DMS114 treated with DMSO at 0.1 percent for 48 hours (cell line): Measurements from ENCODE around the gene SLC6A3.

Experiments
- DNase-seq: peaks from one replicate; lab custom pipeline; 2025; ENCODE audit not compliant: unreplicated experiment; lab: John Stamatoyannopoulos, UW

SLC6A3 gene

GRCh38 chr5:1445313-1445688 is at the start of gene SLC6A3:
SLC6A3 (minus strand) TSS chr5:1445440; CDS start chr5:1443197, 2,243 bp downstream.
- DNase-seq: no peak

- no peak for DNase-seq
These were observed 48.7 kb upstream of the SLC6A3 start for GRCh38 chr5:1493941-1494340.

DNA sequence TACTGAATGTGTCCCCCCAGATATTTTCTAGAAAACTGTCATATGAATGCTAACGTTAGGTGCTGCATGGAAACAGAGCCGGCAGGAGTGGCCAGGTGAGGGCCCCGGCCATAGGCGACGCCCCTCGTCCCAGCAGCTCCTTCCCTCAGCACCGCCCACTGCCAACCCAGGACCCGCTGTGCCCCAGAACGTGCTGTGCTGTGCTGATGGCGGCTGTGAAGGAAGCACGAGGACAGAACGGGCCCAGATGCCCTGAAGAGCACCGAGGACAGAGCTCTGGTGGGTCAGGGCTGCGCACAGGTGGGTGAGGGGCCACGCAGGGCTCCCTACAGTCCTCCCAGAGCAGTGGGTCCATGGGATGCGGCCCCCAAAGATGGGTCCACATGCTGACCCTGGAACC is 48.2 kb upstream of the SLC6A3 start:
- no peak for DNase-seq

GRCh38 chr5:1492757-1493156 is 47.5 kb upstream of the SLC6A3 start:
- DNase-seq: no peak

- DNase-seq: no peak
These were observed 45.1 kb upstream of the SLC6A3 start for GRCh38 chr5:1490376-1490775.

DNA sequence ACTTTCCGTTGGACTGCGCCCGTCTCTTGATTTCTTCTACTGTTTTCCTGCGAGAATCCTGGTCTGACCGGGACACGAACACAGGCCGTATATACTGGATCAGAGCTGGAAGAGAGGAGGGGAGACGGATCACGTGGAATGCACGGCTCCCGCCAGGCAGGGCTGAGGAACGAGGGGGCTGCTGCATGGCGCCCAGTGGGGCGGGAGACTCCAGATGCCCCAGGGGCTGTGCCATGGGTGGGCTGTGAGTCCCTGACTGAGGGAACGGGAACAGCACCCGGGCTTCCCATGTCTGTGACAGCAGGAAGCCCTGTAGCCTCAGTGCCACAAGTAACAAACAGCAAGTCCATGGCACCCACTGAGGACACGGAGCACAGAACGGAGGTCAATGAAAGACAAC is 44.5 kb upstream of the SLC6A3 start:
- no peak for DNase-seq

DNA sequence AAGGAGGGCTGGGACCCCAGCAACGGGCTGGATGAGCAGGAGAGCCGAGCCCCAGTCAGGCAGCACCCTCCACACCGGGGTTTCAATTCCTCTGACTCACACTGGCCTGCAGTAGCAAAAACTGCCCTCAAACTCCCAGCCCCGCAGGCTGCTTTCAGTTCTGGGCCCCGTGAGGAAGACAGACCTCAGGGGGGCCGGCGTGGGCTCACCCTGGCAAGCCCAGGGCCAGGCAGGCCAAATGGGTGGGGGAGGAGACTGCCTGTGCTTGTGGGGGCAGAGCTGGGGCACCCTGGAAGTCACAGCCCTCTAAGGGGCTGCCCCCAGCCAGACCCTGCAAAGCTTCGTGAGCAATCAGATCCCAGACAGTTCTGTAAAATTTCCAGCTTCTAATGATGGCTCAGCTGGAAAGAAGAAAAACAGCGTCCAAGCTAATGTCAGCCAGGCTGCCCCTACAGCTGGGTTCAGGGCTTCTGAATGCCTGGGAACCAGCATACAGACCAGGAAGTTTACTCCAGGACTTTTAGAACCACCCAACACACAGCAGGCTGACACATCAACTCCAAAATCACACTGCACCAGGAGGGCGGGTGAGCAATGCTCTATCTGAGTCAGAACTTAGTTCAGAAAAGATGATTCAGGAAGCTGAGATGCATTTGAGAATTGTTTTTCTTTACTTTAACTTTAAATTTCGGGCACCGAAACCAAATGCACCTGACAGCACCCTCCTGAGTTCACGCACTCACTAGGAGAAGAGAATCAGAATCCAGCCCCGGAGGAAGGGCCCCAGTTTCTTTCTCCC is 43.8 kb upstream of the SLC6A3 start:
- DNase-seq: no peak

DNA sequence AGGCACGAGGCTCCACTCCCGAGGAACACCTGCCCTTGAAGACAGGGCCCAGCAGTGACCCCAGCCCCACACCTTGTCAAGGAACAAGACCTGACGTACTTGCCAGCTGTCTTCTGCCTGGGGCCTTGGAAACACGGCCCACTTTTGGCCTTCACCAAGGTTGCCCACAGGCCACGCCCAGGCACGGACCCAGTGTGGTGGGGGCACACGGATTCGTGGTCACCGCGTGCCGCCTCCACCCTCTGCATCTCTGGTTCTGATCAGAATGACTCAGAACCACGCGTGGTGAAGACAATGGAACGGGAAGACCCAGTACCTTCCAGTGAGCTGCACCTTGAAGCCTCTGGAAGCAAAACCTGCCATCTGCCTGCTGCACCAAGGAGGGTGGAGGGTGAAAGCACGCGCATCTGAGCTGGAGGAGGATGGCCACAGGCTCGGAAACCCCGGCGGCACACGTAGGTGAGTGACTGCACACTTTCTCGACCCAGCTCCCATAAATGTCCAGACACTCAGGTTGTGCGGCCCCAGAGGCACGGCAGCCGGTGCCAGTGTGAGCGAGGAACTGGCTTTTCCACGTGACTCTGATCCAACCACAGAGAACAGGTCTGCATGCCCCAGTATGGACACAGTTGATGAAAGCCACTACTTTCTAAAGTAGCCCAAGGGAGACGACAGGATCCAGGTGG is 42.0 kb upstream of the SLC6A3 start:
- no peak for DNase-seq

DNA sequence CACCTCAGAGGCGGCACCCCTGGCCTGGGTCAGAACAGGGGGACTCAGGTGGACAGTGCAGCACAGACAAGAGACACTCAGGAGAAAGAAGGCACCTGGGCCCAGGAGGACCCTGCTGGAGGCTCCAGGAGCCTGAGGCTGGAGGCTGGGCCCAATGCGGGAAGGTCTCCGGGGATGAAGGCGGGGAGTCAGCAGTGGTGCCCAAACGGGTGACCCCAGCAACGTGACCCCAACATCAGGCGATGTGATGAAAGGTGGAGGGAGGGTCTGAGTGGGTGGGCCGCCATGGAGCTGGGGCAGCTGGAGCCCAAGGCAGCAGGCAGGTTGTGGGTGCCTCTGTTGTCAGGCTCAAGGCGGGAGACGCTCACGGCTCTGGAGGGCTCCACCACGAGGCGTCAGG is 41.0 kb upstream of the SLC6A3 start:
- DNase-seq: no peak

GRCh38 chr5:1485579-1486118 is 40.4 kb upstream of the SLC6A3 start:
- DNase-seq: no peak

DNA sequence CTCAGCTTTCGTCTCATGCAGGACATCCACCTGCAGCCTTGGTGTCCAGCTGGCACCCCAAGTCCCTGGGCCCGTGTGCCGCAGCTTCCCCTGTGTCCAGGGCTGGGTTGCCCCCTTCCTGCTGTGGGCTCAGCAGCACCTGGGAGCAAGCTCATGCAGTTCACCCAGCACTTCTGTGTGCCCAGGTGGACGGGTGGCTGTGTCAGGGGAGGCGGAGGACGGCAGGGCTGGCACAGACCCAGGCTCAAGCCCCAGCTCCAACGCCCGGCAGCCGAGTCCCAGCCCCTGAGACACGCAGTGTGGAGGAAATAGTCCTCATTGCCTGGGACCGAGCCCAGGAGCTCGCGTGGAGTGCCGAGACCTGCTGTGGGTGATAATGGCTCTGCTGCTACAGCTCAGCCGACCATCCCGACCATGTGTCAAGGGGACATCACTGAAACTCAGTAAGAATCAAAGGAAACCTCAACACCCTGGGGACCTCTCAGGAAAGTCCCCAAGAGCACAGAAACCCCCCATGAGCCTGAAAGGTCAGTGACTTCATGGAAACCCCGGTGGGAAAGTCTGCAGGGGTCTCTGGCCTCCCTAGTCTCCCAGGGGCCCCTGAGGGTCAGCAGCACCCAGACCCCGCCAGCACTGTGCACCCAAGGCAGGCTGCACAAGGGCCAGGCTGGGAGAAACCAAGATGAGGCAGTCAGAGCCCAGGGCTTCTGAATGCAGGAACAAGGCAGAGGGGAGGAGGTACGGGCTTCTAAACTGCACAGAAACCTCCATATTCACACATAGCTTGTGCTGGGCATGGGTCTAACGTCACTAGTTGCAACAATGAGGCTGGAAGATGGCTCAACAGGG is 39.7 kb upstream of the SLC6A3 start:
- no peak for DNase-seq

- DNase-seq: no peak
These were observed 38.9 kb upstream of the SLC6A3 start for GRCh38 chr5:1483856-1484729.

DNA sequence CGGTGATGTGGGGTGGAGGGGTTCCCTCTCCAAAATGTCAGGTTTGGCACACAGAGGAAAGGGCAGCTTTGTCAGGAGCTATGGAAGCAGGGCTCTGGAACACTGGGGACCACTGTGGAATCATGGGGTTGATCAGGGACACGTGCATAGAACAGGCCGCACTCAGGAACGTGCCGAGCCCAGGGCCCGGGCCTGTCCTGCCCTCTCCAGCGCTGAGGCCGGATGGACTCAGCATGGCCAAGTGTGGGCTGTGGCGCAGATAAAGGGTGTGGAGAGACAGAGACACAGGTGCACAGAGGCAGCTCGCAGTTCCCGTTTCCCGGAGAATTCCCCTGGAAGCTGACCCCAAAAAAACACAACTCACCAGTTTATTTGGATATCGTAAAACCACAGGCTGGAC is 37.8 kb upstream of the SLC6A3 start:
- no peak for DNase-seq

GRCh38 chr5:1481959-1482331 is 36.7 kb upstream of the SLC6A3 start:
- DNase-seq: no peak

- no peak for DNase-seq
These were observed 36.2 kb upstream of the SLC6A3 start for GRCh38 chr5:1481266-1481958.

DNA sequence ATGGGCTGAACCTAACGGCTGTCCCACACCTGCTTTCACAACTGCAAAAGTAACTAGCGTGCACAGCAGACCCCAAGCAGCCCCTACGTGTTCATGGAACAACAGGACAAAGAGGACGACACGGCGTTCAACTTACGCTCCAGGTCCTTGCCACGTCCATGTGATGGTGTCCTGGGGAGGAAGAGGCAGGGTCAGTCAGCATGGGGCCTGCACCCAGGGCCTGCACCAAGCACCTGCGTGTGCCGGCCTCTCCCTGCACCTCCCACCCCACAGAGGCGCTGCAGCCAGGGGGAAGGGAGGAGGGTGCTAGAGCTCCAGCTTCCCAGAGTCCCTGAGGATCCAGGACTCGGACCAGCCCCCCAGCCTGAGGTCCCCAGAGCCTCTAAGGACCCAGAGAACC is 35.6 kb upstream of the SLC6A3 start:
- no peak for DNase-seq

DNA sequence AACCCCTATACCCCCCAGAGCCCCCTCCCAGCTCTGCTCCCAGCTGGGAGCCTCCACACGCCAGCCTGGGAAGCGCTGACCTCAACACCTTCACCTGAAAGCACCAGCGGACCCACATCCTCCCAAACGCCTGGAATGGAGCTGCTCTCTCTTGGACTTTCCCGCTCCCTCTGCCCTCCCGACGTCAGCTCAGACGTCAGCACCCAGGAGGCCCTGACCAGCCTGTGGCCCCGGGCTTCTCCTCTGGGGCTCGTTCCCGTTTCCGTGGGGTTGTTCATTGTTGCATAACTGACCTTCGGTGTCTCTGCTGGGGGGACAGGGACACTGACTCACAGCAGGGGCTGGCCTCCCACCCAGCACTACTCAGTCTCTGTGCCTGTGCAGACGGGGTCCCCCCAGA is 35.0 kb upstream of the SLC6A3 start:
- no peak for DNase-seq

DNA sequence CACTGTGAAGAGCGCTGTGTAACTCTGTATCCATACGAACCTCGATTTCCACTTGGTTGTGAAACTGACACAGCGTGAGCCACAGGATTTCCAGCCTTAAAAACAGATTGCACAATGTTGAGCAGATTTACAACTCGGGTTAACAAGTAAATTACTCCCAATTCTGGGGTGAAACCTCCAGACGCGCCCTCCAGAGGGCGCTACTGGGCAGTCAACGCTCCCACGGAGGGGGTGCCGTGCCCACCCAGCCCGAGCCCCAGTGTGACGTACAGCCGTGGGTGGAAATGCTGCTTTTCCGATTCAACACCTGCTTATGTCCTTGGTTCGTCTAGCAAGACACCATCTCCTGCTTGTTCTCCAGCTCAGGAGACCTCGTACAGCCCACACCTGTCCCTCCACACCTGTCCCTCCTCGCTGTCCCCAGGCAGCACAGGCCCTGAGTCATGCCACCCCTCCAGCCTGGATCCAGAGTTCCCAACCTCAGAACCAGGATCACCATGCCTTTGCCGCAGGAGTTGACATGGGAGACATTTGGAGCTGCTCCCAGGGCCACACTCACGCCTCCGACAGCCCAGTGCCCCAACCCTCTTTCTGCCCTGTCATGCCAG is 34.4 kb upstream of the SLC6A3 start:
- no peak for DNase-seq

GRCh38 chr5:1479066-1479465 is 33.8 kb upstream of the SLC6A3 start:
- no peak for DNase-seq
